LoVo (cell line): Measurements from ENCODE around the gene FHAD1.
"Not testable (repeated sequence)": the region's sequence is repeated elsewhere in the genome, so short reads cannot be mapped to it uniquely, and the experiment has no call there.

Source experiments
- DNase-seq: peaks from one replicate; pipeline ENCODE4 v3.0.0-alpha.2; 2016; ENCODE audit warnings: low spot score

The FHAD1 gene

DNA sequence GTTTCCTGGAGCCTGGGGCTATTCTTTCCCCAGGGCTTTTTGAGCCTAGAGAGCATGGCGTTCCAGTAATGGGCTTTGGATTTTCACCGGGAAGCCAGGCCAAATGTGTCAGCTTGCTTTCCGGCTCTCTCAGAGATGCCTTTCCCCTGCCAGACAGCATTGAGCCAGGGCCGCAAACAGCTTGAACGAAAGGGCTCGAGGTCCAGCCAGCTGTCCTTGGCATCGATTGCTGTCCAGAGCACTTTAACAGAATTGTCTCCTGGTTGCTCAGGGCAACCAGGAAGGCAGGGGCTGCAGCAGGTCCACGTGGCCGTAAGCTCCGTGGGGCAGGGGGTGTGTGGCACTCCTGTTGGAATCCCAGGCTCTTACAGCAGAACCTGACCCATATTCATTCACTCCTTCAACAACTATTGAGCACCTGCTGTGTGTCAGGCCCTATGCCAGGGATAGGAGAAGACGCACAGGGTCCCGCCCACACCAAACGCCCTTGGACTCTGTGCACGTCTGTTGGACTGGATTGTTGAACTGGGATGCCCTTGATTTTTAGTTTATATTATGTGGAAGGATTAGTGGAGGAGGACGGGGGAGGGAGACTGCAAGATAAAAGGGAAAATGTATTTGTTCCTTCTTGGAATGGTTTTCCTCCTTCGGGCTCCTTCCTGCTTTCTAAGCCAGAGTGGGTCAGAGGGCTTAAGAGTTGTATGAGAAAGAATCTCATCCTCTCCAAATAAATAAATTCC is 123.9 kb downstream of the FHAD1 start:
- DNase-seq = no peak

DNA sequence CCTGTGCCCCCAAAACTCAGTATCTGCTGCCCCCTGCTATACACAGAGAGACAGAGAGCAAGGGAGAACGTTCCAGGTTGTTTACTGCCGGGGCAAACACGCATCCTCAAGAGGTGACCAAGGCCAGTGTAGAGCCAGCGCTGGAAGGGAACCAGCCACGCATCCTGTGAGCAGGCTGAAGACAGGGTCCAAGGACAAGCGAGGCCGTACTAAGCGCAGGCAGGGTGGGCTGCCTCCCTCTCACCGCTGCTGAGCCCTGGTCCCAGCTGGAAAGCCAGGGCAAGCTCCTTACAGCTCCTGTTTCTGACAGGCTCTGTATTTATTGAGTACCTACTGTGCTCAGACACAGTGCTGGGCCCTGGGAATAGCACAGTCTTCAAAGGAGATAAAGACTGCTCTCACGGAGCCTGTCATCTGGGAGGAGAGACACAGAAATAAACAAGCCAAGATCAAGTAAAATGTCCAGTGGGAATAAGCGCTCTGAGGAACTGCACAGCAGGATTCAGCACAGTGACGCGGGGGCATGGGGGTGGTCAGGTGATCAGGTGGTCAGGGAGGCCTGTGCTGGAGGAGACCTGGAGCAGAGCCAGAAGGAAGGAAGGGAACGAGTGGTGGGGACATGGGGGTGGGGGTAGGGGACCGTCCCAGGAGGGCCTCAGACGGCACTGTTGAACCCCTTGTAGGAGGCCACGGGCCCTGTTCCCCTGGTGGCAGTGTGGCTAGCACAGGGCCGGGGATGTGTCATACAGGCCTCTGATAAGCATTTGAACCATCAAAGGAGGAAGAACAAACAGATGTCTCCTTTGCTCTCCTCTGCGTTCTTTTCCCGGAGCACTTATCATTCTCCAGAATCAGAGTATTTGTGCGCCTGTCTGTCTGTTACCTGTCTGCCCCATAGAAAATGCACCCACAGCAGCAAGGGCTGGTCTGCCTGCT is 124.9 kb downstream of the FHAD1 start:
- no peak for DNase-seq

DNA sequence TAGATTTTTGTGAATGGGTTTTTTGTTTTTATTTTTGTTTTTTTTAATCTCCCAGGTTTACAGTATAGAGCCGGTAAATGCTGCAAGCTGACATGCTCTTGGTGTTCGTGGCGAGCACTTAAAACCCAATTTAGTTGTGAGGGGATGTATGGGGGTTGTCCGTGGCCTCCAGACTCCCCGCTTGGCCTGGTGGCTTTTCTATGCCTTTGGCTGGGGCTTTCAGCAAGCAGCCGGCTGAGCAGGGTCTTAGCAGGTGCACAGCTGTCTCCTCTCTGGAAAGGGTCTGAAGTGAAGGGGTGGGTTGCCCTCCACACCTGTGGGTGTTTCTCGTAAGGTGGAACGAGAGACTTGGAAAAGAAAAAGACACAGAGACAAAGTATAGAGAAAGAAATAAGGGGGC is 131.7 kb downstream of the FHAD1 start:
- no peak for DNase-seq

DNA sequence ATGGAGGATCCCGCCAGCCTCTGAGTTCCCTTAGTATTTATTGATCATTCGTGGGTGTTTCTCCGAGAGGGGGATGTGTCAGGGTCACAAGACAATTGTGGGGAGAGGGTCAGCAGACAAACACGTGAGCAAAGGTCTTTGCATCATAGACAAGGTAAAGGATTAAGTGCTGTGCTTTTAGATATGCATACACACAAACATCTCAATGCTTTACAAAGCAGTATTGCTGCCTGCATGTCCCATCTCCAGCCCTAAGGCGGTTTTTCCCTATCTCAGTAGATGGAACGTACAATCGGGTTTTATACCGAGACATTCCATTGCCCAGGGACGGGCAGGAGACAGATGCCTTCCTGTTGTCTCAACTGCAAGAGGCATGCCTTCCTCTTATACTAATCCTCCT is 132.1 kb downstream of the FHAD1 start:
- DNase-seq = not testable (repeated sequence)

DNA sequence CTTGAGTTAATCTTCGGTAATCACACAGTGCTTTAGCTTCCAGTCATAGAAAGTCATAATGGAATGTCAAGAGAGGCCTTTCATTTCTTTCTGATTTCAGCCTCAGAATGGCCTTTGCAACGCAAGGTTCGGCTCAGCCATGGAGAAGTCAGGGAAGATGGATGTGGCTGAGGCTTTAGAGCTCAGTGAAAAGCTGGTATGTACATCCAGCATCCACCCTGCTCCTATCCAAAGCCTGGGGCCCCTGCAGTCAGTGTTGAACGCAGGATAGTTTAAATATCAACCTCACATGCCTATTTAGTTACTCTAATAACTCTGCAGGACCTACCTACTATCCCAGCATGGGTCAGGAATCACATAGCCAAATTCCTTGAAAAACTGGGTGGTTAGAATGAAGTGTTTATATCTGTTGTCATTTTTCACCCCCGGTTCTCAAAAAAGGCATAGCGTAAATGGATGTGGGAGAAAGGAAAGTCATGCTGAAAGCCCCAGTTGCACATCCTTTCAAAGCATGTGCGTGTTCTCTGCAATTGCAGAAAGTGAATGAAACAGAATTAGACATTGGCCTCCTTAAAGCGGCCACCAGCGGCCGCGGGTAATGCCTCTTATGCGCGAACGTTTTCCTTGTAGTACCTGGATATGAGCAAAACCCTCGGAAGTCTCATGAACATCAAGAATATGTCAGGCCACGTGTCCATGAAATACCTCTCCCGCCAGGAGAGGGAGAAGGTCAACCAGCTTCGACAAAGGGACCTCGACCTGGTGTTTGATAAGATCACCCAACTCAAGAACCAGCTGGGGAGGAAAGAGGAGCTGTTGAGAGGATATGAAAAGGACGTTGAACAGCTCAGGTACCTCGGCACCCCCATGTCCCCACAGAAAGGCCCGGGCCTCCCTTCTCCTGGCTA is 133.8 kb downstream of the FHAD1 start:
- no peak for DNase-seq

DNA sequence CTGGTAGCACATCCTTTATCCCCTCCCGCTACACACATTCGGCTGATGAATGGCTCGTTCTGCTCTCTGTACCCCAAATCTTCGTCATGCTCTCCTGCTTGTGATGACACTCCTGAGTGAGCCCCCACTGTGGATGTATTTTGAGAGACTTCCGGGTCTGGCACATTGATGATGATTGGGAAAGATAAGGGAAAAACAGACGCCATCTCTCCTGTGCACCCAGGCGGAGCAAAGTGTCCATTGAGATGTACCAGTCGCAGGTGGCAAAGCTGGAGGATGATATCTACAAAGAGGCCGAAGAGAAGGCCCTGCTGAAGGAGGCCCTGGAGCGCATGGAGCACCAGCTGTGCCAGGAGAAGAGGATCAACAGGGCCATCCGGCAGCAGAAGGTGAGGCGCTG is 134.8 kb downstream of the FHAD1 start:
- no peak for DNase-seq

- no peak for DNase-seq
Measured at GRCh38 chr1:15382601-15383518, 135.8 kb downstream of the FHAD1 start.

DNA sequence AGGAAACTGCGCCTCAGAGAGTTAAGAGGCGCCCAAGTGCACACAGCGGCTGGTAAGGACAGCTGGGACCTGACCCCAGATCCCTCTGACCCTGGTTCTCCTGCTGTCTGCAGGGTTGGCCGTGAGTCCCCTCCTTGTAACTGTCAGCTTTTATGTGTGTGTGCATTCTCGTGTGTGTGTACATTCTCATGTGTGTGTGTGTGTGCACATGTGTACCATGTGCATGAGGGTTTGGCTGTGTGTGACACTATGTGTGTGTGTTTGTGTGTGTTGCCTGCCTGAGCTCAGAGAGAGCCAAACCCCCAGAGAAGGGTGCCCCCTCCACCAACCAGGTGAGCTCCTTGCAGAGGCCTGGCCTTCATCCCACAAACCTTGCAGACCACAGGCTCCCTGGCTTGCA is 136.8 kb downstream of the FHAD1 start:
- no peak for DNase-seq

- no peak for DNase-seq
Measured at GRCh38 chr1:15384301-15384901, 137.4 kb downstream of the FHAD1 start.

DNA sequence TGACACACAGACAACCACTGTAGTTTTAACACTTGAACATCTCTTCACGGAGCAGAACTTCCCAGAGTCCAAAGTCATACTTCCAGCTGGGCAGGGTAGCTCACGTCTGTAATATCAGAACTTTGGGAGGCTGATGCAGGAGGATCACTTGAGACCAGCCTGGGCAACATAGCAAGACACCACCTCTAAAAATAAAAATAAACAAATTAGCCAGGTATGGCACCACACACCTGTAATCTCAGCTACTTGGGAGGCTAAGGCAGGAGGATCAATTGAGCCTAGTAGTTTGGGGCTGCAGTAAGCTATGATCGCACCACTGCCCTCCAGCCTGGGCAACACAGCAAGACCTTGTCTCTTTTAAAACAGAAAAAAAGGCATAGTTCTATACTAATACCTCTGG is 138.4 kb downstream of the FHAD1 start:
- DNase-seq = no peak

DNA sequence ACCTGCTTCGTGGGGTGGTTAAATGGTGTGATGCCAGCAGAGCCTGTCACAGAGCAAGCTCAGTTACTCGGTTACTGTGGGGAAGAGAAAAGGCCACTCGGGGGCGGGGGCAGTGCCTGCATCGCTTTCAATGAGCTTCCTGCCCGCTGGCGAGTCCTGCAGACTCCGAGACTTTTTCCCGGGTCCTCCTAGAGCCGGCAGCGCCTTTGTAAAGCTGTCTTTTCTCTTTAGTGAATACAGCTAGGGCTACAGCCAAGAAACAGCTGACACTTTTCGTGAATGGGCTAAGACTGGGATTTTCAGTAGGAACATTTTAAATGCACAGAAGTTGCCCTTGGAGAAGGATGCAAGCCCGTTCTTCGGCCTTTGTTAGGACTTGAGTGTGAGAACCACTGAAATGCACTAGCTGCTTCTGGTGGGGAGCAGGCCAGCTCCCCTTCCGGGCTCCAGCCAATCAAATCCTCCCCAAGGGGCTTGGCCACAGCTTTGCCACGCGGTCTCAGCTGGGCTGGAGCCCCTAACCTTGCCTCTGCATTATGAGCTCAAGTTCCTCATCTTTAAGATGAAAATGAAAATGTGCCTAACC is 139.2 kb downstream of the FHAD1 start:
- DNase-seq = no peak

DNA sequence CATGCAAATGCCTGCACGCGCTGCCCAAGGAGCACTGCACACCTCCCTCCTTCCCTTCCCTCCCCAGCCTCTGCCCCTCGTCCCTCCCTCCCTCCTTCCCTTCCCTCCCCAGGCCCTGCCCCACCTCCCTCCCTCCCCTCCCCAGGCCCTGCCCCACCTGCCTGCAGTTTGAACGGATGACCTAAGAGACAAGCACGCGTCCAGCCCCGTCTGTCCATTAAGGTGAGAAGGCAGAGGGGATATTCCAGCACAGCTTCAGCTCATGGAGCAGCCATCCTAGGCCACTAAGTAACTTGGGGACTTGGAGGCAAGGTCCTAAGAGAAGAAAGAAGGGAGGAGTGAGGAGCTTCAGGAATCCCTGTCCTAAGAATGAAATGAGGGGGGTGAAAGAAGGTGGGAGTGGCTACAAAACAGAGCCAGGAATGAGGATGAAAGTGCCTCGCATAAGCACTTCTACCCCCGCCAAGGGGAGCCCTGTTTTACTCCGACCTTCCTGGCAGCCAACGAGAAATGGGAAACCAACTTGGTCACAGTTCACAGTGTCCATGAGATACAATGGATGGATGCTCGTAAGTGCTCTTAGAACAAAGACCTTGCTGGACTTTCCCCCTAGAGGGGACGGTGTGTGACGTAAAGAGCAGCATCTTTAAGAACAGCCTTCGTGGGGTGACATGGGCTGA is 141.3 kb downstream of the FHAD1 start:
- DNase-seq = no peak

DNA sequence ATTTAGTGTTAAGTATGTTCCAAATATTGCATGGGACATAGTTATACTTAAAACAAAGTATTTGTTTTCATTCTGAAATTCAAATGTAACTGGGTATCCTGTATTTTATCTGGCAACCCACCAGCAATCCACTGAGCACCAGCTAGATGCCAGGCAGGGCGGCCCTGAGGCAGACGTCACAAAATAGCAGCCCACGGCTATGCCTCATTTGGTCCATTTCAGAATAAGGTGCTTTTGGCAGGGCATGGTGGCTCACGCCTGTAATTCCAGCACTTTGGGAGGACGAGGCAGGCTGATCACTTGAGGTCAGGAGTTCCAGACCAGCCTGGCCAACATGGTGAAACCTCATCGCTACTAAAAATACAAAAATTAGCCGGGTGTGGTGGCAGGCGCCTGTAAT is 142.8 kb downstream of the FHAD1 start:
- DNase-seq = not testable (repeated sequence)

DNA sequence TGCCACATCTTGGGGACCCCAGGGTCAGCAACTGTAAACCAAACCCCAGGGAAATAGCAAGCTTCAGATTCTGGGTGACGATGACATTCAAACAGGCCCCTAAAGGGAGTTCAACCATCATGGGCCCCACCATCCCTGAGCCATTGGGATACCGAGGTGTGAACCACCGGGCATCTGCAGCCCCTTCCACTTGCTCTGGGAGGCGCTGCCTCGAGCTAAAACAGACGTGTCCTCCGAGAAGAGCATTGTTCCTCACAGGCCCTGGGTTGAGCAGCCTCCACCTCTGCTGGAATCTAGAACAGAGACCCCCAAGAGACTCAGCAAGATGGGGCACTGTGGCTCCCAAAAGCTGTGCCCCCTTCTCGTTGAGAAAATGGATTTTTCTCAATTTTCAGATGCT is 143.6 kb downstream of the FHAD1 start:
- no peak for DNase-seq

DNA sequence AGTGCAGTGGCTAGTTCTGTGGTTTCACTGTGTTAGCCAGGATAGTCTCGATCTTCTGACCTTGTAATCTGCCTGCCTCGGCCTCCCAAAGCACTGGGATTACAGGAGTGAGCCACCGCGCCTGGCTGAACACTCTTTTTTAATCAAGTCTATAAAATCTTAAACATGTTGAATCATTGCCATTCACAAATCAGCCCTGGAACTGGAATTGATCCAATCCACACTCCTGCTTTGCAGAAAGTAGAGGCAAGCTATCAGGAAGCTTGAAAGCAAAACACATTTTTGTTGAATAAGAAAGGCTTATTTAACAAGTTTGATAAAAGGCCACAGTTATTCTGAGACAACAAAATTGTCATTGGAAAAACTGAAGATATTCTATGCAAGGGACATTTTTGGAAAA is 144.3 kb downstream of the FHAD1 start:
- DNase-seq = no peak

DNA sequence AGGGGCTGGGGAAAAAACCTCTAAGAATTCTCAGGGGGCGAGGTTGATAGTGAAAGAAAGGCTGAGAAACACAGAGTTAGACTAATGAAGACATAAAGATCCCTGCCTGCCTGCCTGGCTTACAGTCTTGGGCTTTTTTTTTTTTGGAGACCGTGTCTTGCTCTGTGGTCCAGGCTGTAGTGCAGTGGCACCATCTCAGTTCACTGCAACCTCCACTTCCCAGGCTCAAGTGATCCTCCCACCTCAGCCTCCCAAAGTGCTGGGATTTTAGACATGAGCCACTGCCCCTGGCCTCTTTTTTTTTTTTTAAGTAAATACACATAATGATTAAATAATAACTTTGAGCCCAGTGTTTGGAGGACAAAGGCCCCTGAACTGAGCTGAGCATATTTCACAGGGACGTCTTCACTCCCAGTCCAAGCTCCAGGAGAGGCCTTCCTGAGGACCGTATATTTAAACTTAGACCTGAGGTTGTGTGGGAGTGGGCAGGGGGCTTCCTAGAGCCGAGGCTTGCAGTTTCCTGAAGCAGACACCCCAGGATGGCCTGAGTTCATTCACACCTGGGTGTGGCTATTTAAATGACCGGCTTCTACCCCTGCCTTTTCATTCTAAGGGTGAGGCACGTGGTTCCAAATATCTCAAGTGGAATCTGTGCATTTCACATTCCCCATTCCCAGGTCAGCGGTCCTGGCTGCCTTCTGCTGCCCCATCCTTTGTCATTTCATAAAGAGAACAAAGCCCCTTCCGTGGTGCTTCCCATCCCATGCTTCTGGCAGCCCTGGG is 146.6 kb downstream of the FHAD1 start:
- no peak for DNase-seq

- DNase-seq = no peak
Measured at GRCh38 chr1:15394258-15394690, 147.3 kb downstream of the FHAD1 start.

DNA sequence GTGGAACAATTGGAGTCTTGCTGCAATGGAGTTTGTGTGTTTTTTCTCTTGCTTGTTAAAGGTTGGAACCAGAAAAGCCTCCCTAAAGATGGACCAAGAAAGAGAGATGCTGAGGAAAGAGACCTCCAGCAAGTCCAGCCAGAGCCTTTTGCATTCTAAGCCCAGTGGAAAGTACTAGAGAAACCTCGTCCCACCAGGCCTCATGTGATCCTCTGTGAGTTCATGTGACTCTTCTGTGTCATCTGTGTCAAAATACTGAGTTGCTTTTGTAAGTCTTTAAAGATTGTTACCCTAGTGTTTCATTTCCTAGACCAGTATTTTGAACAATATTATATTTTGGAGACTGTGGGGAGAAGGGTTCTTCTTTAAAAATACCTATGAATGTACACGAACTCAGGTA is 150.2 kb downstream of the FHAD1 start:
- no peak for DNase-seq

DNA sequence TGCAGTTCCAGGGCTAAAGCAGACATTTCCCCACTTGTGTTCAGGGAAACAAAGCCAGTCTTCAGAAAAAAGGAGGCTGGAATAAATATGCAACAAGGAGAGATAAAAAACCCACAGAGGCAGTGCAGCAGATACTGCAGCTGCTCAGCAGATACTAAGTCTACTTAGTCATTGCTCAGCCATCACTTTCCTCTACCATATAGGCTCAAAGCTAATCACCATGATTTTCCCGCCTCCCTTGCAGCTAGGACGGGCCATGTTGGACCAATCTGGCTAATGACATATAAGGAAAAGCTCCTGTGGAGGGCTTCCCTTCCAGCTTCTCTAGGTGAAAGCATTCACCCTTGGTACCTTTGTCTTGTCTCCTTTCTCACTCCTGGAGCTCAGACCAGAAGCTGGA is 152.7 kb downstream of the FHAD1 start:
- DNase-seq = no peak
